Stimulated activated CD8-positive, alpha-beta memory T cell treated with anti-CD3 and anti-CD28 coated beads, Interleukin-4, amount 100 ng/mL, for 24 hours (primary cell): Measurements from ENCODE around the gene NUCKS1.

Experiments used
- DNase-seq: peaks from one replicate; pipeline ENCODE4 v3.0.0-alpha.2; 2020; ENCODE audit warnings: low read depth

NUCKS1 gene

GRCh38 chr1:205750138-205751035 lies at the start of gene NUCKS1:
Gene NUCKS1, minus strand, starts transcription at chr1:205750182. Its CDS starts 209 bp downstream, at chr1:205749973.
- DNase-seq: peak; percentile 94

- no peak for DNase-seq
Observed at GRCh38 chr1:205798577-205798976, 48.6 kb upstream of the NUCKS1 start.

DNA sequence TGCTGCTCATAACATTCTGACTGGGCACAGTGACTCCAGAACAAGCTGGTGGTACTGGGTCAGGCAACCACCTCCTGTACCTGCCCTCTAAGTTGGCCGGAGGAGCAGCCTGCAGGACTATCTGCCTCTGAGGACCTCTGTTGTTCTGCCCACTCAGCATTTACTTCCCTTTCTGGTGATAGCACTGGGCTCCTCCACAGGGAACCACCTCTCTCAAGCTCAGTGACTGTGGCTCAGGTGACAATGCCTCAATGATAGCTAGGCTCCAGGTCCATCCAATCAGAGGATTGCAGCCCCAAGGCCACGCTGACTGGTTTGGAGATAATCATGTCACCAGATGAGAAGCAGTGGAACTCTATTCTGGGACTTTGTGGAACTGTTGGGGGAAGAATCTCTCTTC lies 47.2 kb upstream of the NUCKS1 start:
- no peak for DNase-seq

GRCh38 chr1:205794011-205794730 lies 44.2 kb upstream of the NUCKS1 start:
- DNase-seq: no peak

GRCh38 chr1:205792961-205793673 lies 43.1 kb upstream of the NUCKS1 start:
- DNase-seq: no peak

- DNase-seq: no peak
Observed at GRCh38 chr1:205792481-205792881, 42.5 kb upstream of the NUCKS1 start.

GRCh38 chr1:205791568-205792180 lies 41.7 kb upstream of the NUCKS1 start:
- peak; percentile 41 for DNase-seq

GRCh38 chr1:205787287-205787916 lies 37.4 kb upstream of the NUCKS1 start:
- DNase-seq: no peak

DNA sequence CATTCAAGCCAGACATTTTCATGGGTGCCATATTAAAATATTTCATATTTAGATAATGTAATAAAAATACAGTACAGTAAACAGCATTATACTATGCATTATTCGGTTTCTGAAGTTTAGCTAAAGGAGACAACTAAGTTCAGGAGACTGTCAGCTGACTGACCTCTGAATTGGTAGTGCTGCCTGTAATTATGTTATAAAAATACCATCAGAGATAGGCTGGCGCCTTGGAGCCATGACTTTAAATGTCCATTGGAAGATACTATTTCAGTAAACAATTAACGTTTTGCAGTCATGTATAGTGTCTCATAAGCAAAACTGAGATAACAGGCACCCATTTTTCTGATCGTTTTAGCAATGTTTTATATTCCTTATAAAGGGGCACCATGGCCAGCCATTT lies 36.6 kb upstream of the NUCKS1 start:
- DNase-seq: no peak

DNA sequence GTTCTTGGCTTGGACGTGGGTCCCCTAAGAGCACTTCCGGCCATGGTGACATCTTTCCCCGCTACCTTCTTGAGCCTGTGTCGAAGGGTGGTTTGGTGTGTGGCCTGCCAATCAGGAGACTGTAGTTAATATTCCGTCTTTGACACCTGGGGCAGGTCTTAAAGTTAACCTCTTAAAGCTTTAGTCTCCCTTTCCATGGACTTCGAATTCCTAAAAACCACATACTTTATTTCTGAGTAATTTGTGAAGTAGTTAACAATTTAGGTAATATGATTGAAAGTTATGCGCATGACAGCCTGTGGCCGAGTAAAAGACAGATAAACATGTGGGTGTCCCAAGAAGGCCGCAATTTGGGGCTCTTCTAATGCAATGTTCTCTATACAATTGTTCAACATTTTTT lies 35.5 kb upstream of the NUCKS1 start:
- DNase-seq: no peak

GRCh38 chr1:205783904-205784303 lies 33.9 kb upstream of the NUCKS1 start:
- DNase-seq: no peak

GRCh38 chr1:205783433-205783795 lies 33.4 kb upstream of the NUCKS1 start:
- no peak for DNase-seq

GRCh38 chr1:205782627-205783432 lies 32.8 kb upstream of the NUCKS1 start:
- no peak for DNase-seq

DNA sequence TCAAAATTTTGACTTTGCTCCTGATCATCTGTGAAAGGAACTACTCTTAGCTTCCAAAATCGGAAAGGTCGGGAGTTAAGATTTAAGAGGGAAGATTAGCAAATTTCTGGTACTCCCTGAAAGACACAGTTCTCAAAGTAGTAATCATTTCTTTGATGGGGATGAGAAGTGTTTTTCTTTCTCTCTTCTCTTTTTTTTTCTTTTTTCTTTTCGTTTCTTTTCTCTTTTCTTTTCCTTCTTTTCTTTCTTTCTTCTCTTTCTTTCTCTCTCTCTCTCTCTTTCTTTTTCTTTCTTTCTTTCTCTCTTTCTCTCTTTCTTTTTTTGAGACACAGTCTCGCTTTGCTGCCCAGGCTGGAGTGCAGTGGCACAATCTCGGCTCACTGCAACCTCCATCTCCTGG lies 30.4 kb upstream of the NUCKS1 start:
- DNase-seq: no peak

GRCh38 chr1:205777994-205778393 lies 28.0 kb upstream of the NUCKS1 start:
- DNase-seq: no peak

- DNase-seq: no peak
Observed at GRCh38 chr1:205775717-205776056, 25.7 kb upstream of the NUCKS1 start.

DNA sequence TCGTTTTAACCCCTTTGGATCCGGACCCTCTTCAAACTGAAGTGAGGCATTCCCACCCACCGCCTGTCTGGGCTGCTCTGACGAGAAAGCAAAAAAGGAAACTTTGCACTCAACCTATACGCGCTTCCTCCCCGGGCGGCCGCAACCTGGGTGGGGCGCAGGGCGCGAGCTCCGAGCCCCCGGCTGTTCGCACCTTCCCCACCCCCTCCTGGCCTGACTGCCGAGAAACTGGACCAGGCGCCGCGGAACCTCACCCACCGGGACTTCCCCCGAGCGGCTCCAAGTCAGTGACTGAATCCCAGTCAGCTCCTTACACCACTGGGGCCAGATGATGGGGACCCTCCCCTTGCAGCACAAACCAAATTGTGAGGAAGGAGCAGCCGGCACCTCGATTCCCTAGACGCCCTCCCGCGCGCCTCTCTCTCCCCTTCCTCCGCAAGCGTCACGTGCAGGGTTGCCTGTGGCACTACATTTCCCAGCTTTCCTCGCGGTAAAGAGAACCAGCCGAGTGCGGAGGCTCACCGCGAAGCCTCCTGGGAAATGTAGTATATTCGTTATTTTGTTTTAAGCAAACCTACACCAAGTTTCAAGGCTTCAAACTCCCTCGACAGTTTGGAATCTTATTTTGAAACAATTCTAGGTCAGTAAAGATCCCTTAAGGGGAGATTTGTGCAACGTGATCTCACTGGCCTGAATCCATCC lies 25.2 kb upstream of the NUCKS1 start, which contains the start of gene RAB29:
Gene RAB29 (minus strand): TSS at position 468 of the 702 bp plus-strand sequence. CDS start 526 bp downstream, outside the sequence.
- DNase-seq: peak; percentile 72

- peak; percentile 19 for DNase-seq
Observed at GRCh38 chr1:205774198-205775014, 24.4 kb upstream of the NUCKS1 start.

DNA sequence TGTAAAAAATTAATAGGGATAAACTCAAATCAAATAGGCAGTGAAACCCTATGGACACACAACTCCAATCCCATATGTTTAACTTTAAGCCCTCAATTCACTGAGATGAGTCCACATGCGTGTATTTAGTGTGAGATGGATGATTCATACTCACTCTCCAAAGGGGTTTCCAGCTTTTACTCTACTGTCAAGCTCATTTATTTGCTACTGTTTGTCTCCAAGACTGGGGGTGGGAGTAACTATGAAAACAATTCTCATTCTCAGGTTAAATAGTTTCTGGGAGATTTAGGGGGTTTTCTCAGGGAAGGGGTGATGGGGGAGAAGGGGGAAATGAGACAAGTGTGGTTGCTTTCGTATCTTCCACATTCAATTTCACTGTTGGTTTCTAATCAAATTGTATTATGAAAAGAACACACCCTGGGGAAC lies 22.6 kb upstream of the NUCKS1 start:
- no peak for DNase-seq
